ENCODE data around the gene PCBP3. TPM values are rescaled to one million over a fixed set of nuclear protein-coding genes. Genes with fewer than 3 reads are reported as not detected.

The PCBP3 gene
- total and polyA plus RNA-seq, 4 donors = 0.36 to 1.6 (median 0.42) TPM

- H3K27ac ChIP-seq (ENCODE audit: low read depth in 1 of 2, low read length in 2 of 2) = no peak overlapping the region
- H3K36me3 ChIP-seq (ENCODE audit: control insufficient read depth in 4 of 4, insufficient read depth in 3 of 4, low read depth in 1 of 4, low read length in 3 of 4) = no peaks in the 10 kb centered on the region
- no peak overlapping the region for H3K9ac ChIP-seq (ENCODE audit: low read depth in 1 of 2, low read length in 2 of 2)
- no peaks in the 10 kb centered on the region for H3K9me3 ChIP-seq (ENCODE audit: control insufficient read depth in 4 of 4, low read length in 3 of 4)
- no peaks in the 10 kb centered on the region for H3K4me1 ChIP-seq (ENCODE audit: control insufficient read depth in 4 of 4, insufficient read depth in 4 of 4, low read length in 3 of 4)
- DNase-seq (ENCODE audit: low spot score) = no peak
- peaks cover 0 to 12% (median 0%) of the 10 kb centered on the region in 4 donors for H3K27me3 ChIP-seq (ENCODE audit: control insufficient read depth in 4 of 4, insufficient read depth in 4 of 4, low read length in 3 of 4)
- H3K4me3 ChIP-seq (ENCODE audit: low read depth in 1 of 3, low read length in 3 of 3) = no peak overlapping the region
- TF ChIP-seq HNF4G (IDR thresholded peaks at IDR 0.05) (no peak), HNF4A (conservative IDR thresholded peaks at IDR 0.05) (no peak), CTCF (IDR thresholded peaks at IDR 0.05; ENCODE audit: low read depth, low read length, missing input control) (no peak), RAD21 (IDR thresholded peaks at IDR 0.05) (no peak), FOXA2 (IDR thresholded peaks at IDR 0.05) (no peak), JUND (IDR thresholded peaks at IDR 0.05) (no peak), NR2F2 (IDR thresholded peaks at IDR 0.05) (no peak), ATF3 (IDR thresholded peaks at IDR 0.05) (no peak), SP1 (IDR thresholded peaks at IDR 0.05) (no peak), YY1 (IDR thresholded peaks at IDR 0.05) (no peak), REST (IDR thresholded peaks at IDR 0.05) (no peak)
- 79% methylated on average over 5 of the region's 5 CpGs for WGBS
Measured at GRCh38 chr21:45718413-45718812, 74.9 kb downstream of the PCBP3 start.

GRCh38 chr21:45719177-45719802, 75.8 kb downstream of the PCBP3 start:
- Histone ChIP-seq H3K9me3 (ENCODE audit: control insufficient read depth in 4 of 4, low read length in 3 of 4) (no peaks in the 10 kb centered on the region), H3K4me3 (ENCODE audit: low read depth in 1 of 3, low read length in 3 of 3) (no peak overlapping the region), H3K4me1 (ENCODE audit: control insufficient read depth in 4 of 4, insufficient read depth in 4 of 4, low read length in 3 of 4) (no peaks in the 10 kb centered on the region), H3K36me3 (ENCODE audit: control insufficient read depth in 4 of 4, insufficient read depth in 3 of 4, low read depth in 1 of 4, low read length in 3 of 4) (no peaks in the 10 kb centered on the region), H3K9ac (ENCODE audit: low read depth in 1 of 2, low read length in 2 of 2) (no peak overlapping the region), H3K27me3 (ENCODE audit: control insufficient read depth in 4 of 4, insufficient read depth in 4 of 4, low read length in 3 of 4) (peaks cover 0 to 12% (median 0%) of the 10 kb centered on the region in 4 donors), H3K27ac (ENCODE audit: low read depth in 1 of 2, low read length in 2 of 2) (no peak overlapping the region)
- DNase-seq (ENCODE audit: low spot score) = no peak
- TF ChIP-seq MAX (IDR thresholded peaks at IDR 0.05) (no peak), JUND (IDR thresholded peaks at IDR 0.05) (no peak), HNF4G (IDR thresholded peaks at IDR 0.05) (no peak), ZBTB33 (IDR thresholded peaks at IDR 0.05) (no peak), CTCF (IDR thresholded peaks at IDR 0.05; ENCODE audit: low read depth, low read length, missing input control) (no peak), HNF4A (conservative IDR thresholded peaks at IDR 0.05) (no peak), NR2F2 (IDR thresholded peaks at IDR 0.05) (no peak), GABPA (IDR thresholded peaks at IDR 0.05 in 1 of 2, conservative IDR thresholded peaks at IDR 0.05 in 1 of 2) (no peak), ATF3 (IDR thresholded peaks at IDR 0.05) (no peak), SP1 (IDR thresholded peaks at IDR 0.05) (no peak), YY1 (IDR thresholded peaks at IDR 0.05) (no peak), REST (IDR thresholded peaks at IDR 0.05) (no peak), FOXA2 (IDR thresholded peaks at IDR 0.05) (no peak), FOXA1 (IDR thresholded peaks at IDR 0.05) (no peak), TAF1 (conservative IDR thresholded peaks at IDR 0.05) (no peak), RAD21 (IDR thresholded peaks at IDR 0.05) (no peak)
- WGBS = 76% methylated on average over 6 of the region's 6 CpGs
